HFF-Myc (cell line): Measurements from ENCODE around the gene ARMS2.

ENCODE experiments used
- DNase-seq: peaks from one replicate; pipeline ENCODE4 v3.0.0-alpha.2; 2011; ENCODE audit warnings: low read depth; ENCODE audit errors: extremely low read depth
- H3K4me3 ChIP-seq: replicated peaks from 2 replicates; pipeline ENCODE4 v1.5.1; 2011; ENCODE audit warnings: low read depth, mild to moderate bottlenecking, control low read depth, low read length
- CTCF ChIP-seq: IDR thresholded peaks from 2 replicates; pipeline ENCODE4 v1.5.1; 2012; ENCODE audit warnings: mild to moderate bottlenecking, low read depth, low read length, control low read depth; ENCODE audit errors: missing control alignments

The ARMS2 gene

GRCh38 chr10:122427280-122427679 is 27.2 kb upstream of the ARMS2 start:
- no peak overlapping the region for H3K4me3 ChIP-seq

GRCh38 chr10:122435212-122435827 is 19.1 kb upstream of the ARMS2 start:
- TF ChIP-seq CTCF = peak; percentile 27
- peak; percentile 29 for DNase-seq
- no peak overlapping the region for H3K4me3 ChIP-seq

More at GRCh38 chr10:122427280-122427679, 27.2 kb upstream of the ARMS2 start:
- no peak for DNase-seq
- TF ChIP-seq CTCF = no peak

DNA sequence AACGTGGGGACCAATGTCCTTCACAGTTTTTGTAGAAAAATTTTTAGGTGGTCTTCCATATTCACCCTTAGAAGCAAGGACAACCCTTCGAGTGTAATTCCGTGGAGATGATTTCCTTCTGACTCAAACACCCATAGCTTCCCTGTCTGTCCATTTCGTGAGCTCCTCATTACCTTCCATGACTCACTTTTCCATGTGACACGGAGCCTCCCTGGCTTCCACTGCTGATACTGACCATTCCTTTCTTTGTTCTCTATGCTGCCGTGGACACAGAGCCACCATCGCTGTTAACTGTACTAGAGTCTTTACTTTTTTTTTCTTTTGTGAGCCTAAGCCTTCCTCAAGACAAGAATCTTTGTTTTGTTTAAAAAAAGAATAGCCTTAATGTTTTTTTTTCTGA is 12.5 kb upstream of the ARMS2 start:
- no peak for DNase-seq
- TF ChIP-seq CTCF = no peak
- no peak overlapping the region for H3K4me3 ChIP-seq

GRCh38 chr10:122445469-122445868 is 9.0 kb upstream of the ARMS2 start:
- no peak overlapping the region for H3K4me3 ChIP-seq
- TF ChIP-seq CTCF = no peak
- DNase-seq = no peak

DNA sequence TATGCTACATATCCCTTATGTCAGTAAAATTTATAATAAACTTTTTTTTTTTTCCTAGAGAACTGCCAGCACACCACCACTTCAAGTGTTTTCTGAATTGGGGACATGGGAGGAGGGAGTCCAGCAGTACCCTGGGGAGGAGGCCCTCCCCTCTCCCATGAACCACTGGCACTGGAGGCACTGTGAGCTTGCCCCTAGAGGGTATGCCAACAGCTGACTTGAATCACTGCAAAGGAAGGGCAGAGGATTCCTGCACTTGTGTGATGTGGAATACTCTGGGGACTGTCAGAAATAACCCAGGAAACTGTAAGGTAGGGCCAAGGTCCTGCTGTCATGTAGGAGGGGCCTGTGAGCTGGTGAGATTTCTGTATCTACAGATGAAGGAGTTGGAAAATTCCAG is 8.5 kb upstream of the ARMS2 start:
- no peak overlapping the region for H3K4me3 ChIP-seq
- no peak for TF ChIP-seq CTCF
- DNase-seq = no peak

- no peak for TF ChIP-seq CTCF
- no peak for DNase-seq
- no peak overlapping the region for H3K4me3 ChIP-seq
These were observed 7.6 kb upstream of the ARMS2 start for GRCh38 chr10:122446668-122447423.

DNA sequence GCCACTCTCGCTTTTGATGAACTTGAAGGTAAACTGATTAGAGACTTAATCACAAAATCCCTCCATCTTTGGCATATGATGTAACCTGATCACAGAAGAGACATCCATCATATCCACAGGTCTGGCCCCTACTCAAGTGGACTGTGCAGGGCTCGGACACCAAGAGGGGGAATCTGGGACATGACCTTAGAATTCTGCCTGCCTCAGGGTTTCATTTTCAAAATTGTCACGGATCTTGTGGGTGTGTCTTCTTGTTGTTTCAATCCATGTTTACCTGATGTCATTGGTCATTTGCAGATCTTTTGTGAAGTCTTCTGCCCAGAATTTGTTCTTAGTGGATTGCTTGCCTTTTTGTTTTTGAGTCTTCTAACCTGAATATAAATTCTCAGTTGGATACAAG is 5.9 kb upstream of the ARMS2 start:
- H3K4me3 ChIP-seq = no peak overlapping the region
- TF ChIP-seq CTCF = no peak
- no peak for DNase-seq
